GM19238 (cell line): ENCODE measurements around the gene NUP214.
A peak's percentile ranks its signal among the peaks of the same experiment; 100 is the strongest.

ENCODE experiments used
- DNase-seq: peaks from one replicate; pipeline ENCODE4 v3.0.0; 2011; ENCODE audit warnings: low spot score; ENCODE audit not compliant: insufficient read length

The NUP214 gene

GRCh38 chr9:131125288-131126058 is at the start of gene NUP214:
NUP214 (plus strand) TSS chr9:131125586; CDS start chr9:131125705, 119 bp downstream.
- DNase-seq, result peak; percentile 99

- no peak for DNase-seq
Observed at GRCh38 chr9:131076347-131077195, 48.8 kb upstream of the NUP214 start.

- no peak for DNase-seq
Observed at GRCh38 chr9:131078427-131079366, 46.7 kb upstream of the NUP214 start.

GRCh38 chr9:131080589-131080988 is 44.8 kb upstream of the NUP214 start:
- DNase-seq, result no peak

- DNase-seq, result no peak
Observed at GRCh38 chr9:131081868-131082267, 43.5 kb upstream of the NUP214 start.

- no peak for DNase-seq
Observed at GRCh38 chr9:131082774-131083512, 42.4 kb upstream of the NUP214 start.

- no peak for DNase-seq
Observed at GRCh38 chr9:131084661-131085369, 40.6 kb upstream of the NUP214 start.

- DNase-seq, result no peak
Observed at GRCh38 chr9:131085370-131086122, 39.8 kb upstream of the NUP214 start.

GRCh38 chr9:131087354-131087893 is 38.0 kb upstream of the NUP214 start:
- no peak for DNase-seq

GRCh38 chr9:131090025-131090787 is 35.2 kb upstream of the NUP214 start:
- DNase-seq, result no peak

GRCh38 chr9:131091352-131091992 is 33.9 kb upstream of the NUP214 start:
- DNase-seq, result no peak

GRCh38 chr9:131092030-131092429 is 33.4 kb upstream of the NUP214 start:
- no peak for DNase-seq

- no peak for DNase-seq
Observed at GRCh38 chr9:131092548-131093440, 32.6 kb upstream of the NUP214 start.

- no peak for DNase-seq
Observed at GRCh38 chr9:131094015-131094414, 31.4 kb upstream of the NUP214 start.

GRCh38 chr9:131094622-131095021 is 30.8 kb upstream of the NUP214 start:
- DNase-seq, result no peak

- DNase-seq, result no peak
Observed at GRCh38 chr9:131095666-131096268, 29.6 kb upstream of the NUP214 start.
